Ureter (tissue), 1 donor: ENCODE measurements around the gene TMEM143. TPM values are rescaled to one million over a fixed set of nuclear protein-coding genes. Genes with fewer than 3 reads are reported as not detected.
A peak's percentile ranks its signal among the peaks of the same experiment; 100 is the strongest.
"Not testable (repeated sequence)": the region's sequence is repeated elsewhere in the genome, so short reads cannot be mapped to it uniquely, and the experiment has no call there.

ENCODE experiments used
- DNase-seq: peaks from one replicate; pipeline ENCODE4 v3.0.0-alpha.2; 2020; ENCODE audit warnings: low spot score
- total RNA-seq: library from RNA; stranded (reverse); gene quantifications from one replicate; pipeline ENCODE4 v1.2.4, GENCODE V29; 2023
- donor health status: DM: yes; HTN: yes; CAD: no.

The TMEM143 gene
- total RNA-seq, 1 donor from 2014 or later: 6.7 TPM

- DNase-seq: peak; percentile 84
Observed at GRCh38 chr19:48391100-48392005, 27.6 kb upstream of the TMEM143 start, which contains the start of gene KDELR1. Gene KDELR1, minus strand, starts transcription at chr19:48391551. Its CDS starts 193 bp downstream, at chr19:48391358.

- no peak for DNase-seq
Observed at GRCh38 chr19:48390188-48391099, 26.7 kb upstream of the TMEM143 start.

DNA sequence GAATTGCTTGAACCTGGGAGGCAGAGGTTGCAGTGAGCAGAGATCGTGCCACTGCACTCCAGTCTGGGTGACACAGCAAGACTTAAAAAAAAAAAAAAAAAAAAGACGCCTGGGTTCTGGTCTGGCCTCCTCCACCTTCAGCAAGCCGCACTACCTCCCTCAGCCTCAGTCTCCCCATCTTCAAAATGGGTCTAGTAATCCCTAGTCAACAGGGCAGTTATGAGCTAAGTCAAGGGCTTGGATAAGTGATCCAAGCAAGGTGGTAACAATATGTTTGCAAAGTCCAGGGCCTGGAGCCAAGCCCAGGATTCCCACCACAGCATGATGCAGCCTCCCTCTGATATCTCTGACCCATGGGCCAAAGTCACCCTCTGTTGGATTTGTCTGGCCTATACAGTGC, 23.2 kb upstream of the TMEM143 start:
- DNase-seq: no peak

DNA sequence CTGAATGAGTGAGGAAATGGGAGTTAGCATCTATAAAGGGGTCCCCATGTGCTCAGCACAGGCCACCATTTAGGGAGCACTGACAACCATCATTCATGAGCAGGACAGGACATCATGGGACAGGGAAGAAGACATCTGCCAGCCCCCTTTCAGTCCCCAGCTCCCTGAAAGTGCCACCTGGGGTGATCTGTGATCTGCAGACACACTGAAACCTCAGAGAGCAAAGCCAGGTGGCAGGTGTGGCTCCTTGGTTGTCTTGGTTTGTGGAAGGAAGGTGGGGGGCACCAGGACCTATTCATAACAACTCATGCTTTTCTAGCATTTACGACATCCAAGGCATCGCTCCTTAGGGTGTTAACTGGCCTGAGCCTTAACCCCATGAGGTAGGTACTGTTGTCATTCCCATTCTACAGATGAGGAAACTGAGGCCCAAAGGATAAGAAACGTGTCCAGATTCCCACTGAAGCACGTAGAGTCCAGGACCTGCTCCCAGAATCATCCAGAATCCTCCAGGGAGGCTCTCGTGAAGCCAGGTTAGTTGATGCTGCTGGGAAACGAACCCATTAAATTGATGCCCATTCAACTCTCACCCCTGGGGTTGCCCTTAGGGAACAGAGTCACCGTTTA, 21.8 kb upstream of the TMEM143 start:
- no peak for DNase-seq

GRCh38 chr19:48382286-48382685, 18.5 kb upstream of the TMEM143 start:
- no peak for DNase-seq

GRCh38 chr19:48381178-48381950, 17.6 kb upstream of the TMEM143 start:
- DNase-seq: no peak

DNA sequence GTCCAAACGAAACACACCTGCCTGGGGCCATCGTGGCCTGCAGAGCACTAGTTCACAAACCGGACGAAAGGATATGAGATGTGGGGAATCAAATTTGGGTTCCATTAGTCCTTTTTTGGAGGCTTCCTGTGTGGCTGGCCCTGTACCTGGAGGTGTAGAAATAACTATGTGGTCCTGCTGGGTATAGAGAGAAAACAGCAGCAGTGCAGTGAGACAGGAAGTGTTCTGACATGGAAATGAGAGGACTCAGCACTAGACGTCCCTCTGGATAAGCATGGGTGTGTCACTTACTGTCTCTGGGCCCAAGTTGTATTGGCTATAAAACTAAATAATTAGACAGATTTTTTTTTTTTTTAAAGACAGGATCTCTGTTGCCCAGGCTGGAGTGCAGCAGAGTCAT, 15.3 kb upstream of the TMEM143 start:
- DNase-seq: no peak

GRCh38 chr19:48378194-48378570, 14.4 kb upstream of the TMEM143 start:
- no peak for DNase-seq

- no peak for DNase-seq
Observed at GRCh38 chr19:48373567-48373966, 9.8 kb upstream of the TMEM143 start.

- no peak for DNase-seq
Observed at GRCh38 chr19:48372904-48373303, 9.2 kb upstream of the TMEM143 start.

DNA sequence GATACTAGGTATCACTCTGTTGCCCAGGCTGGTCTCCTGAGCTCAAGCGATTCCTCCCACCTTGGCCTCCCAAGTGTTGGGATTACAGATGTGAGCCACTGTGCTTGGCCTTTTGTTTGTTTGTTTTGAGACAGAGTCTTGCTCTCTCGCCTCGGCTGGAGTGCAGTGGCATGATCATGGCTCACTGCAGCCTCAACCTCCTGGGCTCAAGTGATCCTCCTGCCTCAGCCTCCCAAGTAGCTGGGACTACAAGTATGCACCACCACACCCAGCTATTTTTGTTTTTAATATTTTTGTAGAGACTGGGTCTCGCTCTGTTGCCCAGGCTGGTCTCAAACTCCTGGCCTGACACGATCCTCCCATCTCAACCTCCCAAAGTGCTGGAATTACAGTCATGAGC, 8.0 kb upstream of the TMEM143 start:
- not testable (repeated sequence) for DNase-seq

DNA sequence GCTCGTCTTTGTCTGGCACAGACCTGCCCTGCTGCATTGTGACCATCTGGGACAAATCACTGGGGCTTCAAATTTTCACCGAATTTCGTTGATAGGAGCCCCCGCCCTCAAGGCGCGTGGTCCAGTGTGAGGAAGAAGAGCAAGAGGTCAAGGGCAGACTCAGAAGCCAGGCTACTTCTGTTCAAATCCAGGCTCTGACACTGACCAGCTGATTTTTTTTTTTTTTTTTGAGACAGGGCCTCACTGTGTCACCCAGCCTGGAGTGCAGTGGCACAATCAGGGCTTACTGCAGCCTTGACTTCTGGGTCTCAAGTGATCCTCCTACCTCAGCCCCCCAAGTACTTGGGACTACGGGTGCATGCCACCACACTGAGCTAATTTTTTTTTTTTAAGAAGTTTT, 7.6 kb upstream of the TMEM143 start:
- no peak for DNase-seq

DNA sequence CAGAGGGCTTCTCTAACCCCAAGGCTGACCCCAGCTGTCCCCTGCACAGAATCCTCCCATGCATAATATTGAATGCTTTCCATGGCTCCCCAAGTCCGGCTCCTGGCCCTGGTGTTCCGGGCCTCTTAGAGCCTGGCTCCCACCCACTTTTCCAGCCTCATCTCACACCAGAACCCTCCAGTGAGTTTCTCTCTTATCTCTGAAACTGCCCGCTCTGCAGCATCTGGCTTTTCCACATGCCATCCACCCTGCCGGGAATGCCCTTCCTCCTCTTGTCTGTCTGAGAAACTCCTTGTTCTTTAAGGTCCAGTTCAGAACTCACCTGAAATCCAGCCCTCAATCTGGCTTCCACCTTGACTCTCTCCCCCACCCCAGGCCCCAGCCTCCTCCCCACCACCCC, 7.2 kb upstream of the TMEM143 start:
- no peak for DNase-seq

- DNase-seq: no peak
Observed at GRCh38 chr19:48368936-48369335, 5.2 kb upstream of the TMEM143 start.

GRCh38 chr19:48367855-48368254, 4.1 kb upstream of the TMEM143 start:
- DNase-seq: no peak

DNA sequence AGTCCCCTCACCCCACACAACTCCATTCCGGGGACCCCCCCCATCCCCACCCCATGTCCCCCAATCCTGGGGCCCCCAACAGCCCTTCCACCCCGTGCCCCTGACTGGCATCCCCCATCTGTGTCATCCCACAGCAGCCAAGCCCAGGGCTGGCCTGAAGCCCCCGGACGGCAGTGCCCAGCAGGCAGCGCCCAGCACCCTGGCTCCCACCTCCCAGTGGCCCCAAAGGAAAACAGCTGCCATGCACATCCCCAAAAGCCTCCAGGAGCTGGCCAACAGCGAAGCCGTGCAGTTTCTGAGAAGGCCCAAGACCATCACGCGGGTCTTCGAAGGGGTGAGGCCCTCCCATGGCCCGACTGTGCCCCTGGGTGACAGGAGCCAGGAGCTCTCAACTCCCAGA, 1.9 kb upstream of the TMEM143 start:
- DNase-seq: no peak

GRCh38 chr19:48364598-48365348, 1.0 kb upstream of the TMEM143 start:
- DNase-seq: peak; percentile 59

GRCh38 chr19:48363500-48363809, 285 bp downstream of the TMEM143 start:
- peak; percentile 71 for DNase-seq

DNA sequence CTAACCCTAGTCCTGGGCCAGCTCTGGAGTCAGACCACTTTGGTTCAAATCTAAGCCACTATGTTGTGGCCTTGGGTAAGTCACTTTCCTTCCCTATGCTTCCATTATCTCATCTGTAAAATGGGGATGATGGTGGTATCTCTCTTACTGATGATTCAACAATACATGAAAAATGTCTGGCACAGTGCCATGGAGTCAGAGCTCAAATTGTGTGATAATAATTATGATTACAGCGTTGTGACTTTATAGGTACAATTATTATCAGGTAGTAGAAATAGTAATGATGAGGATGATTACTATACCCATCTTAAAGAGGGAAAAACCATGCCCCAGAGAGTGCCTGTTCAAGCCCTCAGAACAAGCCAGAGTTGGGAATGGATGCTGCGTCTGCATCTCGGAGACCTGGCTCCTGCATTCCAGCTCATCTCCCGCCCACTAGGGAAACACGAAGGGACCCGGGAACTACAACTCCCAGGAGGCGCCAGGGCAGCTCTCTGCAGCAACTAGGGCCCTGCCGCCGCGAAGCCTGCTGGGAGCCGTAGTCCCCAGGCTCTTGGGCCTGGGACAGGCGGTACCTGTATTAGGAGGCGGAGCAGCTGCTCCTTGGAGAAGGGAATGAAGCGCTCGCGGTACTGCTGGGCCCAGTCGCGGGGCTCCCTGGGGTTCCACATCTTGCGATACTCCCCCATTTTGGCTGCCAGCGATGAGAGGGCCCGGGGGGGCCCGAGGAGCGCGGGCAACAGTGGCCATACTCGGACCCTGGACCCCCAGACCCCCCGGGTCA, 832 bp downstream of the TMEM143 start:
- DNase-seq: peak; percentile 94

DNA sequence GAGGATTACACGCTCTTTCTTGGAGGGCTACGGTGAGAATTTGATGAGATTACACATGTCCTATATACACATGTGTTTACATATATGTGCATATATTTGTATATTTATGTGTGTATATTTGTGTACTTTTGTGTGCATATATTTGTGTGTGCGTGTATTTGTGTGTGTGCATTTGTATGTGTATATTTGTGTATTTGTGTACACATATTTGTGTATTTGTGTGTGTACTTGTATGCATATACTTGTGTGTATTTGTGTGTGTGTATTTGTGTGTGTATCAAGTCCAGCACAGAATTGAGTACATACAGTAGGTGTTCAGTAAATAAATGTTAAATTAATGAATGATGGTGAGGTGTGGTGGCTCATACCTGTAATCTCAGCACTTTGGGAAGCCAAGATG, 1.8 kb downstream of the TMEM143 start:
- no peak for DNase-seq
